ENCODE data around the gene CD6. TPM values are rescaled to one million over a fixed set of nuclear protein-coding genes. Genes with fewer than 3 reads are reported as not detected.
"Not testable (repeated sequence)": the region's sequence is repeated elsewhere in the genome, so short reads cannot be mapped to it uniquely, and the experiment has no call there.

CD6 gene
- polyA plus RNA-seq, 1 experiment, result not detected

- ChIA-PET POLR2A (no interaction called here), CTCF (interaction anchor here (1.1 to 3.2 kb wide), 3 partner anchors 20 to 219 kb away, joined by 3 to 37 read pairs (median 3); no protein-coding TSS in a partner anchor)
- Histone ChIP-seq H3K27me3 (ENCODE audit: control insufficient read depth, insufficient read depth, low read length) (peaks cover 26% of the 10 kb centered on the region), H3K4me3 (ENCODE audit: low read depth, low read length) (no peak overlapping the region), H3K9me3 (ENCODE audit: control insufficient read depth, insufficient read depth, low read length) (no peaks in the 10 kb centered on the region), H3K27ac (ENCODE audit: low read depth, low read length) (no peak overlapping the region)
- TF ChIP-seq CTCF (IDR thresholded peaks at IDR 0.05; ENCODE audit: low read depth, low read length), result no peak
- no peak for DNase-seq (ENCODE audit: low read depth, low spot score)
These were observed 3.3 kb upstream of the CD6 start for GRCh38 chr11:60968223-60968622.

GRCh38 chr11:60970369-60970774 lies 1.1 kb upstream of the CD6 start:
- TF ChIP-seq CTCF (IDR thresholded peaks at IDR 0.05; ENCODE audit: low read depth, low read length), result peak; percentile 81
- ChIA-PET POLR2A (no interaction called here), CTCF (interaction anchor here (1.0 to 3.2 kb wide), 8 partner anchors 9 to 217 kb away, joined by 3 to 37 read pairs (median 3); no protein-coding TSS in a partner anchor)
- no peaks in the 10 kb centered on the region for H3K9me3 ChIP-seq (ENCODE audit: control insufficient read depth, insufficient read depth, low read length)
- H3K27ac ChIP-seq (ENCODE audit: low read depth, low read length), result no peak overlapping the region
- DNase-seq (ENCODE audit: low read depth, low spot score), result no peak
- H3K4me3 ChIP-seq (ENCODE audit: low read depth, low read length), result no peak overlapping the region
- peaks cover 29% of the 10 kb centered on the region for H3K27me3 ChIP-seq (ENCODE audit: control insufficient read depth, insufficient read depth, low read length)

GRCh38 chr11:60970890-60971289 lies 590 bp upstream of the CD6 start:
- DNase-seq (ENCODE audit: low read depth, low spot score), result no peak
- ChIA-PET CTCF (interaction anchor here (1.3 to 3.2 kb wide), 3 partner anchors 9 to 217 kb away, joined by 3 to 37 read pairs (median 3); no protein-coding TSS in a partner anchor), POLR2A (no interaction called here)
- H3K9me3 ChIP-seq (ENCODE audit: control insufficient read depth, insufficient read depth, low read length), result no peaks in the 10 kb centered on the region
- no peak overlapping the region for H3K4me3 ChIP-seq (ENCODE audit: low read depth, low read length)
- no peak overlapping the region for H3K27ac ChIP-seq (ENCODE audit: low read depth, low read length)
- TF ChIP-seq CTCF (IDR thresholded peaks at IDR 0.05; ENCODE audit: low read depth, low read length), result no peak
- peaks cover 29% of the 10 kb centered on the region for H3K27me3 ChIP-seq (ENCODE audit: control insufficient read depth, insufficient read depth, low read length)

GRCh38 chr11:60972182-60973030 lies 926 bp downstream of the CD6 start:
- DNase-seq (ENCODE audit: low read depth, low spot score), result no peak
- TF ChIP-seq CTCF (IDR thresholded peaks at IDR 0.05; ENCODE audit: low read depth, low read length), result no peak
- no peak overlapping the region for H3K4me3 ChIP-seq (ENCODE audit: low read depth, low read length)
- no peaks in the 10 kb centered on the region for H3K9me3 ChIP-seq (ENCODE audit: control insufficient read depth, insufficient read depth, low read length)
- H3K27ac ChIP-seq (ENCODE audit: low read depth, low read length), result no peak overlapping the region
- POLR2A ChIA-PET, result no interaction called here
- peaks cover 23% of the 10 kb centered on the region for H3K27me3 ChIP-seq (ENCODE audit: control insufficient read depth, insufficient read depth, low read length)
- CTCF ChIA-PET, result interaction anchor here (1.0 kb wide), 1 partner anchor 19 kb away, joined by 3 read pairs; no protein-coding TSS in a partner anchor

GRCh38 chr11:60973699-60974098 lies 2.2 kb downstream of the CD6 start:
- ChIA-PET CTCF (interaction anchor here (1.2 kb wide), 1 partner anchor 156 kb away, joined by 3 read pairs; no protein-coding TSS in a partner anchor), POLR2A (no interaction called here)
- Histone ChIP-seq H3K9me3 (ENCODE audit: control insufficient read depth, insufficient read depth, low read length) (no peaks in the 10 kb centered on the region), H3K27me3 (ENCODE audit: control insufficient read depth, insufficient read depth, low read length) (peaks cover 25% of the 10 kb centered on the region), H3K27ac (ENCODE audit: low read depth, low read length) (no peak overlapping the region), H3K4me3 (ENCODE audit: low read depth, low read length) (no peak overlapping the region)
- TF ChIP-seq CTCF (IDR thresholded peaks at IDR 0.05; ENCODE audit: low read depth, low read length), result no peak
- DNase-seq (ENCODE audit: low read depth, low spot score), result no peak

GRCh38 chr11:60974316-60974715 lies 2.8 kb downstream of the CD6 start:
- POLR2A ChIA-PET; H3K4me3 ChIP-seq (ENCODE audit: low read depth, low read length); DNase-seq (ENCODE audit: low read depth, low spot score); H3K27ac ChIP-seq (ENCODE audit: low read depth, low read length); H3K9me3 ChIP-seq (ENCODE audit: control insufficient read depth, insufficient read depth, low read length): not testable (repeated sequence)
- H3K27me3 ChIP-seq (ENCODE audit: control insufficient read depth, insufficient read depth, low read length), result peaks cover 25% of the 10 kb centered on the region
- CTCF ChIA-PET, result interaction anchor here (1.2 kb wide), 1 partner anchor 155 kb away, joined by 3 read pairs; no protein-coding TSS in a partner anchor
